ENCODE measurements around the gene C19orf25. TPM values are rescaled to one million over a fixed set of nuclear protein-coding genes. Genes with fewer than 3 reads are reported as not detected.

The C19orf25 gene
- total and polyA plus RNA-seq, 2 donors (not counting 1 experiment from before 2014, with no cell fraction given): 11.2 to 24.8 TPM

DNA sequence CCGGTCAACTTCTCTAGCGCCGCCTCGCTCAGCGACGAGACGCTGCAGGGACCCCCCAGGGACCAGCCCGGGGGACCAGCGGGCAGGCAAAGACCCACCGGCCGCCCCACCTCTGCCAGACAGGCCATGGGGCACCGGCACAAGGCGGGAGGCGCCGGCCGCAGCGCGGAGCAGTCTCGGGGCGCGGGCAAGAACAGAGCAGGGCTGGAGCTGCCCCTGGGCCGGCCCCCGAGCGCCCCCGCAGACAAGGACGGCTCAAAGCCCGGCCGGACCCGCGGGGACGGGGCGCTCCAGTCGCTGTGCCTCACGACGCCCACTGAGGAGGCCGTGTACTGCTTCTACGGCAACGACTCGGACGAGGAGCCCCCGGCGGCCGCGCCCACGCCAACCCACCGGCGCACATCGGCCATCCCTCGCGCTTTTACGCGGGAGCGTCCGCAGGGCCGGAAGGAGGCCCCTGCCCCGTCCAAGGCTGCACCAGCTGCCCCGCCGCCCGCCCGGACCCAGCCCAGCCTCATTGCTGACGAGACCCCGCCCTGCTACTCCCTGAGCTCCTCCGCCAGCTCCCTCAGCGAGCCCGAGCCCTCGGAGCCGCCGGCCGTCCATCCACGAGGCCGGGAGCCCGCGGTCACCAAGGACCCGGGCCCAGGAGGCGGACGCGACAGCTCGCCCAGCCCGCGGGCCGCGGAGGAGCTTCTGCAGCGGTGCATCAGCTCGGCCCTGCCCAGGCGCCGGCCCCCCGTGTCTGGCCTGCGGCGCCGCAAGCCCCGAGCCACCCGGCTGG, 11.3 kb downstream of the C19orf25 start:
- peaks cover 47% of the 10 kb centered on the region for H3K27me3 ChIP-seq (ENCODE audit: control insufficient read depth, insufficient read depth, low read length)
- H3K79me2 ChIP-seq (ENCODE audit: control insufficient read depth, insufficient read depth, low read length): no peaks in the 10 kb centered on the region
- no peaks in the 10 kb centered on the region for H3K9me3 ChIP-seq (ENCODE audit: control insufficient read depth, insufficient read depth, low read depth, low read length)
- no peaks in the 10 kb centered on the region for H3K36me3 ChIP-seq (ENCODE audit: control insufficient read depth, insufficient read depth, low read length)
- H3K9ac ChIP-seq (ENCODE audit: insufficient read depth, low read length): no peak overlapping the region
- TF ChIP-seq, protein P1, sequence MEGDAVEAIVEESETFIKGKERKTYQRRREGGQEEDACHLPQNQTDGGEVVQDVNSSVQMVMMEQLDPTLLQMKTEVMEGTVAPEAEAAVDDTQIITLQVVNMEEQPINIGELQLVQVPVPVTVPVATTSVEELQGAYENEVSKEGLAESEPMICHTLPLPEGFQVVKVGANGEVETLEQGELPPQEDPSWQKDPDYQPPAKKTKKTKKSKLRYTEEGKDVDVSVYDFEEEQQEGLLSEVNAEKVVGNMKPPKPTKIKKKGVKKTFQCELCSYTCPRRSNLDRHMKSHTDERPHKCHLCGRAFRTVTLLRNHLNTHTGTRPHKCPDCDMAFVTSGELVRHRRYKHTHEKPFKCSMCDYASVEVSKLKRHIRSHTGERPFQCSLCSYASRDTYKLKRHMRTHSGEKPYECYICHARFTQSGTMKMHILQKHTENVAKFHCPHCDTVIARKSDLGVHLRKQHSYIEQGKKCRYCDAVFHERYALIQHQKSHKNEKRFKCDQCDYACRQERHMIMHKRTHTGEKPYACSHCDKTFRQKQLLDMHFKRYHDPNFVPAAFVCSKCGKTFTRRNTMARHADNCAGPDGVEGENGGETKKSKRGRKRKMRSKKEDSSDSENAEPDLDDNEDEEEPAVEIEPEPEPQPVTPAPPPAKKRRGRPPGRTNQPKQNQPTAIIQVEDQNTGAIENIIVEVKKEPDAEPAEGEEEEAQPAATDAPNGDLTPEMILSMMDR (conservative IDR thresholded peaks at IDR 0.05 in 1 of 2, IDR thresholded peaks at IDR 0.05 in 1 of 2; ENCODE audit: low read depth in 1 of 2, low read length in 2 of 2): no peak
- no peak for TF ChIP-seq EZH2 (IDR thresholded peaks at IDR 0.05; ENCODE audit: low read length, missing control alignments)
- no peak for DNase-seq (ENCODE audit: low read depth in 2 of 2)
- H4K20me1 ChIP-seq (ENCODE audit: control insufficient read depth, extremely low read depth, insufficient read depth, low read length): no peaks in the 10 kb centered on the region
- no peak overlapping the region for H3K4me2 ChIP-seq (ENCODE audit: extremely low read depth, insufficient read depth, low read length)
- H2AFZ ChIP-seq (ENCODE audit: low read length): no peak overlapping the region
- peaks cover 3% of the 10 kb centered on the region for H3K4me1 ChIP-seq (ENCODE audit: control insufficient read depth, extremely low read depth, insufficient read depth, low read length)
- no peak overlapping the region for H3K27ac ChIP-seq (ENCODE audit: insufficient read depth, low read length)
- no peak overlapping the region for H3K4me3 ChIP-seq (replicated peaks in 1 of 4; ENCODE audit: control extremely low read depth in 1 of 4, insufficient read depth in 1 of 4, low read depth in 3 of 4, low read length in 4 of 4)

GRCh38 chr19:1467215-1467489, 11.9 kb downstream of the C19orf25 start:
- Histone ChIP-seq H3K4me2 (ENCODE audit: extremely low read depth, insufficient read depth, low read length) (no peak overlapping the region), H3K27ac (ENCODE audit: insufficient read depth, low read length) (no peak overlapping the region), H2AFZ (ENCODE audit: low read length) (no peak overlapping the region), H3K36me3 (ENCODE audit: control insufficient read depth, insufficient read depth, low read length) (no peaks in the 10 kb centered on the region), H3K4me3 (replicated peaks in 1 of 4; ENCODE audit: control extremely low read depth in 1 of 4, insufficient read depth in 1 of 4, low read depth in 3 of 4, low read length in 4 of 4) (no peak overlapping the region), H3K27me3 (ENCODE audit: control insufficient read depth, insufficient read depth, low read length) (peaks cover 43% of the 10 kb centered on the region), H3K79me2 (ENCODE audit: control insufficient read depth, insufficient read depth, low read length) (no peaks in the 10 kb centered on the region), H3K9ac (ENCODE audit: insufficient read depth, low read length) (no peak overlapping the region), H4K20me1 (ENCODE audit: control insufficient read depth, extremely low read depth, insufficient read depth, low read length) (no peaks in the 10 kb centered on the region), H3K9me3 (ENCODE audit: control insufficient read depth, insufficient read depth, low read depth, low read length) (no peaks in the 10 kb centered on the region), H3K4me1 (ENCODE audit: control insufficient read depth, extremely low read depth, insufficient read depth, low read length) (peaks cover 3% of the 10 kb centered on the region)
- TF ChIP-seq, protein P1 (conservative IDR thresholded peaks at IDR 0.05 in 1 of 2, IDR thresholded peaks at IDR 0.05 in 1 of 2; ENCODE audit: low read depth in 1 of 2, low read length in 2 of 2): no peak
- TF ChIP-seq EZH2 (IDR thresholded peaks at IDR 0.05; ENCODE audit: low read length, missing control alignments): no peak
- no peak for DNase-seq (ENCODE audit: low read depth in 2 of 2)

DNA sequence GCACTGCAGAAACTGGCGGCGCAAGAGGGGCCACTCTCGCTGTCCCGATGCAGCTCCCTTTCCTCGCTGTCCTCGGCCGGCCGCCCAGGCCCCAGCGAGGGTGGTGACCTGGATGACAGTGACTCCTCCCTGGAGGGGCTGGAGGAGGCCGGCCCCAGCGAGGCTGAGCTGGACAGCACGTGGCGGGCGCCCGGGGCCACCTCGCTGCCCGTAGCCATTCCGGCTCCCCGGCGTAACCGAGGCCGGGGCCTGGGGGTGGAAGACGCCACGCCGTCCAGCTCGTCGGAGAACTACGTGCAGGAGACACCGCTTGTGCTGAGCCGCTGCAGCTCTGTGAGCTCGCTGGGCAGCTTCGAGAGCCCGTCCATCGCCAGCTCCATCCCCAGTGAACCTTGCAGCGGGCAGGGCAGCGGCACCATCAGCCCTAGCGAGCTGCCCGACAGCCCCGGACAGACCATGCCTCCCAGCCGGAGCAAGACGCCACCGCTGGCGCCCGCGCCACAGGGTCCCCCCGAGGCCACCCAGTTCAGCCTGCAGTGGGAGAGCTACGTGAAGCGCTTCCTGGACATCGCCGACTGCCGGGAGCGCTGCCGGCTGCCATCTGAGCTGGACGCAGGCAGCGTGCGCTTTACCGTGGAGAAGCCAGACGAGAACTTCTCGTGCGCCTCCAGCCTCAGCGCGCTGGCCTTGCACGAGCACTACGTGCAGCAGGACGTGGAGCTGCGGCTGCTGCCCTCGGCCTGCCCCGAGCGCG, 12.4 kb downstream of the C19orf25 start:
- Histone ChIP-seq H3K79me2 (ENCODE audit: control insufficient read depth, insufficient read depth, low read length) (no peaks in the 10 kb centered on the region), H3K4me2 (ENCODE audit: extremely low read depth, insufficient read depth, low read length) (no peak overlapping the region), H3K27me3 (ENCODE audit: control insufficient read depth, insufficient read depth, low read length) (peaks cover 38% of the 10 kb centered on the region), H3K4me1 (ENCODE audit: control insufficient read depth, extremely low read depth, insufficient read depth, low read length) (peaks cover 3% of the 10 kb centered on the region), H3K27ac (ENCODE audit: insufficient read depth, low read length) (no peak overlapping the region), H3K9ac (ENCODE audit: insufficient read depth, low read length) (no peak overlapping the region), H3K36me3 (ENCODE audit: control insufficient read depth, insufficient read depth, low read length) (no peaks in the 10 kb centered on the region), H2AFZ (ENCODE audit: low read length) (no peak overlapping the region), H3K4me3 (replicated peaks in 1 of 4; ENCODE audit: control extremely low read depth in 1 of 4, insufficient read depth in 1 of 4, low read depth in 3 of 4, low read length in 4 of 4) (no peak overlapping the region), H4K20me1 (ENCODE audit: control insufficient read depth, extremely low read depth, insufficient read depth, low read length) (no peaks in the 10 kb centered on the region), H3K9me3 (ENCODE audit: control insufficient read depth, insufficient read depth, low read depth, low read length) (no peaks in the 10 kb centered on the region)
- no peak for DNase-seq (ENCODE audit: low read depth in 2 of 2)
- TF ChIP-seq, protein P1 (conservative IDR thresholded peaks at IDR 0.05 in 1 of 2, IDR thresholded peaks at IDR 0.05 in 1 of 2; ENCODE audit: low read depth in 1 of 2, low read length in 2 of 2): no peak
- TF ChIP-seq EZH2 (IDR thresholded peaks at IDR 0.05; ENCODE audit: low read length, missing control alignments): peak; percentile 85
